BLaER1 treated with 17β-estradiol and CSF1 and Interleukin-3, amounts not matched to agents 10 nM and 100 nM (cell line): ENCODE results near the gene CDC25B.

Experiments used
- H3K27ac ChIP-seq, 11 experiments: shearing (Covaris generic); formaldehyde crosslinking; 2 replicates each; pipeline ENCODE4 v1.8.1; 2022
- H3K27me3 ChIP-seq, 11 experiments: shearing (Covaris generic); formaldehyde crosslinking; 2 replicates each; pipeline ENCODE4 v1.8.1; 2022
- H3K36me3 ChIP-seq, 11 experiments: shearing (Covaris generic); formaldehyde crosslinking; 2 replicates each; pipeline ENCODE4 v1.8.1; 2022
- H3K4me1 ChIP-seq, 10 experiments: shearing (Covaris generic); formaldehyde crosslinking; 2 replicates each; pipeline ENCODE4 v1.8.1; 2022
- H3K4me2 ChIP-seq, 11 experiments: shearing (Covaris generic); formaldehyde crosslinking; 2 replicates each; pipeline ENCODE4 v1.8.1; 2022
- H3K4me3 ChIP-seq, 10 experiments: shearing (Covaris generic); formaldehyde crosslinking; 2 replicates each; pipeline ENCODE4 v1.8.1; 2022
- H3K9ac ChIP-seq, 11 experiments: shearing (Covaris generic); formaldehyde crosslinking; 2 replicates each; pipeline ENCODE4 v1.8.1; 2022
- H3K9me3 ChIP-seq, 11 experiments: shearing (Covaris generic); formaldehyde crosslinking; replicated peaks in 1 of 11; 2 replicates each; pipeline ENCODE4 v1.8.1; 2022
- H4K20me1 ChIP-seq, 11 experiments: shearing (Covaris generic); formaldehyde crosslinking; 2 replicates each; pipeline ENCODE4 v1.8.1; 2022
- Cebpa-rat ChIP-seq, 11 experiments: shearing (Covaris generic); IDR thresholded peaks; 2 replicates each; pipeline ENCODE4 v1.8.1; 2022

Gene CDC25B

DNA sequence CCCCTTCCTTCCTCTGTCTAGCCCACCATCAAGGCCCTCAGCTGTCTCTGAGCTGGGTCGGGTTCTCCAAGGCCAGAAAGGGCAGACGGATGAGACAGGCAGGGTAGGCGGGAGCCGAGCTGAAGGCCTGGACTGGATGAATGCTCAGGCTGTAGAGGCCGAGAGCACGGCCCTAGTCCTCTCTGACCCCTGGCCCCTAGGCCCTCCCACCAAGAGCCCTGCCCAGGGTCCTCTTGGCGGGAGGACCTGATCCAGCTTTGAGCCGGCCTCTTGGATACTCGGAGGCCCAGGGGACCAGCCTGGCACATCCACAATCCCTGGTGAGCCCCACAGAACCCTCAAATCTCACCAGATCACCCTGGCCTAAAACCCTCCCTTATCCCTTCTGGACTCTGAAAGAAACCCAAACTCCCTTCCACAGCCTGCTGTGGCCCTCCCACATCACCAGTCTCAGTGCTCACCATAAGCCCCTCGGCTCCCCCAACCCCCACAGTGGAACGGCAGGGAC, 36.7 kb upstream of the CDC25B start:
- Histone ChIP-seq H3K9ac (peak overlapping the region; percentile 23 to 70 (median 46); a peak in 15 of 22 replicates), H3K36me3 (peaks cover 62 to 87% (median 74%) of the 10 kb centered on the region in 11 experiments), H3K4me3 (no peak overlapping the region), H3K4me1 (peaks cover 47 to 89% (median 81%) of the 10 kb centered on the region in 10 experiments), H3K27me3 (no peaks in the 10 kb centered on the region), H4K20me1 (peaks cover 13 to 92% (median 74%) of the 10 kb centered on the region in 11 experiments; a peak in 21 of 22 replicates), H3K9me3 (no peaks in the 10 kb centered on the region), H3K4me2 (peak overlapping the region in 5 of 11 experiments; percentile 7 to 84 (median 74); a peak in 5 of 22 replicates), H3K27ac (peak overlapping the region in 9 of 11 experiments; percentile 47 to 76 (median 68); a peak in 18 of 22 replicates)
- TF ChIP-seq Cebpa-rat (IDR thresholded peaks at IDR 0.05) = no peak

DNA sequence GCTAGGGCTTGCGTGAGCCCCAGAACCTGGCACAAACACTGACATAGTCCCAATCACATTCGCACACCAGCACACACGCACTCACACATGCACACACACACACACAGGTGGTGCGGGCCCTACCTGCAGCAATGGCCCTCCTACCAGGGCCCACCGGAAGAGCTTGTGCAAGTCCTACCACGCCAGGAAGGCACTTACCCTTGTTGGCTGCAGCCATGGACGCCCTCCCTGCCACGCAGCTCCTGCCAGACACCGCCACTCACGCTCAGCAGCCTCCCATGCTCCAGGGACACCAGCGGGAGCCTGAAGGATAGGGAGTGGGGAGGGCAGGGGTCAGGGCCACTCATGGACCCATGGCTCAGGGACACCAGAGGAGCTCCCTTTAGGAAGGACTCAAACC, 36.2 kb upstream of the CDC25B start:
- peak overlapping the region; percentile 28 to 70 (median 54); a peak in 17 of 22 replicates for H3K9ac ChIP-seq

DNA sequence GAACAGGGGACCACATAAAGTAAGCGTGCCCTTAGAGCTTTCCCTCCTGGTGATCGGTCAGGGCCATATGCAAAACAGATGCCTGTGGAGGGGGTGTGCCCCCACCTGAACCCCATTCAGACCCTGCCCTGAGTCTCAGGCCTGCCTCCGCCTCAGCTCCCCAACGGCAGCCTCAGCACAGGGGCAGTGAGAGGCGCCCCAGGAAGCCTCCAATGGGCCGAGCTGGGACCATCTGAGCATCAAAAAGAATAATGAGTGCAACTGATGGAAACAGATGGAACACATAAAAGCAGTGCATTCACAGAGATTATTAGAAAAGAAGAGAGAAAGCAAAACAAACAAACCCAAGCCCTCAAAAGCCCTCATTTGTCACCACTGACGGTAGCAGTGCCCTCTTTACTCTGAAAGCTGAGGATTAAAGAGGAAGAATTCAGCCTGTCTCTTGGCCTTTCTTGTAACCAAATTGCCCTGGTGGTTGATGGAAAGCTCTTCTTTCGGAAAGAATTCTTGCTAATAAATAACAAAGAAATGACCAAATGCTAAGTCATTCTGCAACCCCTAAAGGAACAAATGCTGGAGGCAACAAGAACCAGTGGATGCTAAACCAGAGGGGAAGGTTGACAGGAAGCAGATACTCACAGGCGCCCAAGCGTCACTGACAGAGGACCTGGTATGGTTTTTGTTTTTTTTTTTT, 35.3 kb upstream of the CDC25B start:
- H3K4me2 ChIP-seq = peak overlapping the region; percentile 51 to 84 (median 74)

More for the DNA sequence above, 36.2 kb upstream of the CDC25B start:
- Histone ChIP-seq H4K20me1 (peaks cover 13 to 92% (median 71%) of the 10 kb centered on the region in 11 experiments; a peak in 20 of 22 replicates), H3K4me3 (no peak overlapping the region), H3K27me3 (no peaks in the 10 kb centered on the region), H3K27ac (peak overlapping the region in 10 of 11 experiments; percentile 13 to 76 (median 62); a peak in 18 of 22 replicates), H3K4me1 (peaks cover 52 to 94% (median 86%) of the 10 kb centered on the region in 10 experiments), H3K4me2 (peak overlapping the region in 10 of 11 experiments; percentile 51 to 84 (median 72); a peak in 20 of 22 replicates), H3K9me3 (no peaks in the 10 kb centered on the region), H3K36me3 (peaks cover 56 to 87% (median 68%) of the 10 kb centered on the region in 11 experiments)
- TF ChIP-seq Cebpa-rat (IDR thresholded peaks at IDR 0.05) = no peak

DNA sequence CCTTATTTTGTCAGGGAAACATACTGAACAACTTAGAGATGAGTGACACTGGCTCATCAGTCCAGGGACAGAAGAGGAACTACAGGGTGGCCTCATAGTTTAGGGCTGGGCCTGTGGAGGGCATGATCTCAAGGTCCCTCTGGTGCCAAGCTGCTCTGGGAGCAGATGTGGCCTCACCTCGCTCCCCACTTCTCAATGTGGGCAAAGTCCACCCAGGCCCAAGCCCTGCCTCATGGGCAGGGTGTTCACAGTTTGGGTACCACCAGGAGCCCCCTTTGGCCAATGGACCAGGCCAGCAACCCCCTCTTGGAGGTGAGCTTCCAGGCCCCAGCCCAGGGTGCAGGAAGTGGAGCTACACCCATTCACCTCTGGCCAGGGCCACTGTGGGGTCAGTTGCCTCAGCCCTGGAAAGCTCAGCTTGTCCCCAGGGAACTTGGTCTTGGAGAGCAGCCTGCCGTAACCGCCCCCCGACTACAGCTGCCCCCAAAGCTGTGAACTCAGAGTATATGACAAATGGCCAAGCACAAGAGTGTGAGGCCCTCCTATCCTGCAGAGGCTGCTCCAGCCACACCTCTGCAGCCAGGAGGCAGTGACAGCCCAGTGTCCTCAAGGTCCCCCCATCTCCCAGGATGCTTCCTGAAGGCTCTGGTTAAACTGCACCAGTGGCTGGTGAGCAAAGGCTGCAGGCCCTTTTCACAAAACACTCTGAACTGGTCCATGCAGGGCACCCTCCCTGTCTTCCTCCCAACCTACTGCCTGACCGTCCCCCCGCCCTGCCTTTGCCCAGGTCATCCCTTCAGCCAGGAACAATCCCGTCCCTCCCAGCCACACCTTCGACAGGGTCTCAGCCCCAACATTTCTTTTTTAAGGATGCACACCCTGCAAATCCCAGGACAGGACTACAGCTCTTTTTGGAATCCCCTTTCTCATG, 32.2 kb upstream of the CDC25B start:
- Histone ChIP-seq H3K9ac (peak overlapping the region; percentile 81 to 95 (median 91); a peak in 21 of 22 replicates), H3K4me1 (peaks cover 73 to 92% (median 84%) of the 10 kb centered on the region in 10 experiments), H4K20me1 (peaks cover 13 to 82% (median 54%) of the 10 kb centered on the region in 11 experiments; a peak in 19 of 22 replicates), H3K27ac (peak overlapping the region; percentile 24 to 98 (median 96); a peak in 19 of 22 replicates), H3K4me2 (peak overlapping the region; percentile 92 to 100 (median 99)), H3K27me3 (no peaks in the 10 kb centered on the region), H3K4me3 (peak overlapping the region in 6 of 10 experiments; percentile 79 to 97 (median 94); a peak in 12 of 20 replicates), H3K9me3 (no peaks in the 10 kb centered on the region), H3K36me3 (peaks cover 17 to 50% (median 29%) of the 10 kb centered on the region in 11 experiments)
- TF ChIP-seq Cebpa-rat (IDR thresholded peaks at IDR 0.05) = no peak

More for the DNA sequence above, 35.3 kb upstream of the CDC25B start:
- Histone ChIP-seq H4K20me1 (peaks cover 13 to 88% (median 76%) of the 10 kb centered on the region in 11 experiments; a peak in 20 of 22 replicates), H3K4me3 (peak overlapping the region in 3 of 10 experiments; percentile 0 to 27 (median 13); a peak in 2 of 20 replicates), H3K27me3 (no peaks in the 10 kb centered on the region), H3K9ac (peak overlapping the region; percentile 20 to 70 (median 54); a peak in 20 of 22 replicates), H3K36me3 (peaks cover 47 to 81% (median 59%) of the 10 kb centered on the region in 11 experiments), H3K27ac (peak overlapping the region in 10 of 11 experiments; percentile 13 to 76 (median 62); a peak in 19 of 22 replicates), H3K4me1 (peaks cover 61 to 100% (median 96%) of the 10 kb centered on the region in 10 experiments), H3K9me3 (no peaks in the 10 kb centered on the region)
- TF ChIP-seq Cebpa-rat (IDR thresholded peaks at IDR 0.05) = no peak

DNA sequence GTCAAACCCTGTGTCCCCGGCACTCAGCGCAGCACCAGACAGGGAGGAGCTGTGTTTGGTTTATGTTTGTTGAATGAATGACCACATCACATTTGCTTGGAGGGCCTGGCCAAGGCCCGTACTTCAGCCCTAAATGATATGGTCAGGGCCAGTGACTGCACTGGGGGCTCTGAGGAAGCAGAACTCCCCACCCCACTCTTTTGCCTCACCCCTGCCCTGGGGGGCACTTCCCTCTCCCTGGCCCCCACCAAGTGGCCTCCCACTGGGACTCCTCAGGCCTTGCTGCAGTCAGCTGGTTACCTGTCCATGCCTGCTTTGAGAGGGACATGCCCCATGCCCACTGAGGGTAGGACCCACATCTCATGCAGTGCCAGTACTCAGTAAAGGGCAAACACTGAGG, 31.5 kb upstream of the CDC25B start:
- TF ChIP-seq Cebpa-rat (IDR thresholded peaks at IDR 0.05) = no peak

DNA sequence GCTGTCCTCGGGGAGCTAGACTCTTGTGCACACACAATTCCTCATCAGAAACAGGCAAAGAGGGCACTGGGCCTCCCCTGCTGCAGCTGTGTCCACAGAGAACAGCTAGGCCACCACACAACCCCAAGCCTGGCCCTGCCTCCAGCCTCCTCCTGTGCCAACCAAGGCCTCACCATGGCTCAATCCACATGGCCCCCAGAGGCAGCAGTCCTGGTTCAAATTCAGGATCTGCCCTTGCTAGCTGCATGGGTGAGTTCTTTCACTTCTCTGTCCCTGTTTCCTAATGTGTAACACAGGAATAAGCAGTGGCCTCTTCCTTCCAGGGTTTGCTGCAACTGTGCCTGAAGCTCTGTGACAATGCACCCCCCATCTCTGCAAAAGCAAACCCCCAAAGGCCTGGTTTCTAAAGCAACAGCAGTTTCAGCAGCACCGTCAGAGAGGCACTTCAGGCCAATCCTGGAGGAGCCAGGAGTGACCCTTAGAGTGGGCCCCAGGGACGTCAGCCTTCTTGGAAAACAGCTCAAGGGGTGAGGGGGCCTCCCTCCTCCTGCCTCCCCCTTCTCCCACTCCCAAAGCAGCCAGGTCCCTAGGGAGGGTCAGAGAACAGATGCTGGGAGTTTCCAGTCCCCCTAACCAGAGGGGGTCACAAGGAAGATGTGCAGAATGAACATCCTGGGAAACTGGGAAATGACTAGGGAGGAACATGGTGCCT, 30.8 kb upstream of the CDC25B start:
- H3K9me3 ChIP-seq = no peaks in the 10 kb centered on the region
- H3K9ac ChIP-seq = peak overlapping the region; percentile 81 to 95 (median 91)
- no peaks in the 10 kb centered on the region for H3K27me3 ChIP-seq
- H3K27ac ChIP-seq = peak overlapping the region; percentile 37 to 98 (median 96); a peak in 21 of 22 replicates
- peak overlapping the region; percentile 92 to 100 (median 99) for H3K4me2 ChIP-seq
- peaks cover 6 to 37% (median 15%) of the 10 kb centered on the region in 11 experiments; a peak in 20 of 22 replicates for H3K36me3 ChIP-seq
- peak overlapping the region; percentile 17 to 97 (median 86); a peak in 19 of 20 replicates for H3K4me3 ChIP-seq
- H4K20me1 ChIP-seq = peaks cover 0 to 68% (median 40%) of the 10 kb centered on the region in 11 experiments; a peak in 17 of 22 replicates
- peaks cover 79 to 92% (median 86%) of the 10 kb centered on the region in 10 experiments for H3K4me1 ChIP-seq
- peak in 2 of 11 experiments; percentile 64 to 67; a peak in 4 of 22 replicates for TF ChIP-seq Cebpa-rat (IDR thresholded peaks at IDR 0.05)

More for the DNA sequence above, 31.5 kb upstream of the CDC25B start:
- Histone ChIP-seq H3K4me1 (peaks cover 79 to 92% (median 86%) of the 10 kb centered on the region in 10 experiments), H3K4me2 (peak overlapping the region; percentile 92 to 100 (median 99)), H4K20me1 (peaks cover 6 to 75% (median 47%) of the 10 kb centered on the region in 11 experiments; a peak in 19 of 22 replicates), H3K36me3 (peaks cover 9 to 43% (median 21%) of the 10 kb centered on the region in 11 experiments; a peak in 21 of 22 replicates), H3K4me3 (peak overlapping the region; percentile 17 to 97 (median 86); a peak in 16 of 20 replicates), H3K9me3 (no peaks in the 10 kb centered on the region), H3K9ac (peak overlapping the region; percentile 81 to 95 (median 91); a peak in 20 of 22 replicates), H3K27ac (peak overlapping the region; percentile 24 to 98 (median 96); a peak in 21 of 22 replicates), H3K27me3 (no peaks in the 10 kb centered on the region)

DNA sequence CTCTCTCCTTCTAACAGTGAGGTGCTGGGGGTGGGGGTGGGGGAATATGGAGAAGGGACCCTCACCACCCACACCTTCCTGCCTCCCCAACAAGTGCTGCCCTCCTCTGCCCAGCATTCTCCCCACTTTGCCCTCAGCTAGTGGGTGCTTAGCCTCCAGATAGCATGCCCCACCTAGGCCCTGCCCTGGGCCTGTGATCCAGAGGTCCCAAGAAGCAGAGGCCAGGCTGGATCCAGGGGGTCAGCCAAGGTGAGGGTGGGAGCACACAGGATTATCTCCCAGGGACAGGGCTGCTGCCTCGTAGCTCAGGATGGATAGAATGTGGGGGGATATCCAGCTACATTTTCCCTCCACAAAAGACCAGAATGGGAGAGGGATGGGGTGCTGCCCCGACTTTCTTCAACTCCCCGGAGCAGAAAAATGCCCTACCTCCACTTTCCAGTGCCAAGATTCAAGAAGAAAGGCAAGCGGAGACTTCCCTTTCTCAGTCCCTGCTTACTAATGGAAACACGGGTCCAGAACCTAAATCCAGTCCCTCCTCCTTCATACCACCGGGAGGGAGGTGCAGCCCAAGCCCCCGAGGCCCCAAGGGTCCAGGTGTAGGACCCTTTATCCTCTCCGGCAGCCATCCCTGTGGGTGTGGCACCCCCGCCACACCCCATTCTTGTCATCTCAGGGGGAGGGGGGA, 29.5 kb upstream of the CDC25B start:
- H3K9me3 ChIP-seq = no peaks in the 10 kb centered on the region
- peak overlapping the region; percentile 37 to 98 (median 96); a peak in 21 of 22 replicates for H3K27ac ChIP-seq
- TF ChIP-seq Cebpa-rat (IDR thresholded peaks at IDR 0.05) = no peak
- peak overlapping the region; percentile 77 to 97 (median 86) for H3K4me3 ChIP-seq
- peak overlapping the region; percentile 81 to 95 (median 91) for H3K9ac ChIP-seq
- peaks cover 69 to 89% (median 81%) of the 10 kb centered on the region in 10 experiments for H3K4me1 ChIP-seq
- H3K4me2 ChIP-seq = peak overlapping the region; percentile 92 to 100 (median 99)
- peaks cover 4 to 28% (median 9%) of the 10 kb centered on the region in 11 experiments; a peak in 19 of 22 replicates for H3K36me3 ChIP-seq
- H4K20me1 ChIP-seq = peaks cover 0 to 56% (median 35%) of the 10 kb centered on the region in 11 experiments; a peak in 16 of 22 replicates
- no peaks in the 10 kb centered on the region for H3K27me3 ChIP-seq
